Loucy (cell line): ENCODE data around the gene KIF12.

Experiments
- H2AFZ ChIP-seq: fragments of 200-600 bp; sonication (generic); 2 replicates; pipeline ENCODE4 v1.6.0; 2016; ENCODE audit warnings: antibody characterized with exemption, mild to moderate bottlenecking, low read length, moderate library complexity
- H3F3A ChIP-seq: fragments of 200-600 bp; 2 replicates; pipeline ENCODE4 v1.6.0; 2016; ENCODE audit warnings: antibody characterized with exemption, low read depth, mild to moderate bottlenecking
- H3K27me3 ChIP-seq: fragments of 200-600 bp; sonication (generic); 2 replicates; pipeline ENCODE4 v1.6.1; 2014; ENCODE audit warnings: low read length, mild to moderate bottlenecking; ENCODE audit not compliant: insufficient read depth, poor library complexity, severe bottlenecking
- H3K36me3 ChIP-seq: fragments of 200-600 bp; sonication (generic); 2 replicates; pipeline ENCODE4 v1.6.1; 2016; ENCODE audit warnings: low read length; ENCODE audit not compliant: insufficient read depth
- H3K4me1 ChIP-seq: fragments of 200-600 bp; sonication (generic); 2 replicates; pipeline ENCODE4 v1.5.1; 2014; ENCODE audit warnings: low read length, mild to moderate bottlenecking; ENCODE audit not compliant: insufficient read depth, poor library complexity, severe bottlenecking
- H3K4me2 ChIP-seq: fragments of 200-600 bp; sonication (generic); 2 replicates; pipeline ENCODE4 v1.6.0; 2014; ENCODE audit warnings: antibody characterized with exemption, low read length, low read depth, mild to moderate bottlenecking; ENCODE audit not compliant: poor library complexity, severe bottlenecking
- H3K4me3 ChIP-seq: fragments of 200-600 bp; sonication (generic); 2 replicates; pipeline ENCODE4 v1.5.1; 2014; ENCODE audit warnings: low read length, mild to moderate bottlenecking, mixed read lengths; ENCODE audit not compliant: poor library complexity, severe bottlenecking
- H3K79me2 ChIP-seq: fragments of 200-600 bp; sonication (generic); 2 replicates; pipeline ENCODE4 v1.6.1; 2014; ENCODE audit warnings: low read length; ENCODE audit not compliant: insufficient read depth
- H3K9ac ChIP-seq: fragments of 200-600 bp; sonication (generic); 2 replicates; pipeline ENCODE4 v1.6.0; 2014; ENCODE audit warnings: mild to moderate bottlenecking, low read depth, low read length, moderate library complexity; ENCODE audit not compliant: poor library complexity, severe bottlenecking
- H3K9me2 ChIP-seq: fragments of 200-600 bp; sonication (generic); replicated peaks from 2 replicates; pipeline ENCODE4 v1.6.1; 2016; ENCODE audit warnings: low read depth, low read length, mixed read lengths
- H3K9me3 ChIP-seq: fragments of 200-600 bp; sonication (generic); 2 replicates; pipeline ENCODE4 v1.6.1; 2014; ENCODE audit warnings: mild to moderate bottlenecking, antibody characterized with exemption, low read length, low read depth; ENCODE audit not compliant: insufficient read depth
- H4K20me1 ChIP-seq: fragments of 200-600 bp; sonication (generic); 2 replicates; pipeline ENCODE4 v1.6.0; 2014; ENCODE audit warnings: antibody characterized with exemption, low read length, mild to moderate bottlenecking; ENCODE audit not compliant: insufficient read depth, poor library complexity, severe bottlenecking
- EZH2phosphoT487 ChIP-seq: fragments of 200-600 bp; IDR thresholded peaks from 2 replicates; pipeline ENCODE4 v1.6.1; 2018; ENCODE audit warnings: antibody characterized with exemption, mild to moderate bottlenecking, moderate library complexity, borderline replicate concordance
- TF ChIP-seq, protein P1 (sequence below): fragments of 200-600 bp; sonication (generic); conservative IDR thresholded peaks from 2 replicates; pipeline ENCODE4 v1.5.1; 2014; ENCODE audit warnings: mild to moderate bottlenecking, antibody characterized with exemption, low read length

Gene KIF12

DNA sequence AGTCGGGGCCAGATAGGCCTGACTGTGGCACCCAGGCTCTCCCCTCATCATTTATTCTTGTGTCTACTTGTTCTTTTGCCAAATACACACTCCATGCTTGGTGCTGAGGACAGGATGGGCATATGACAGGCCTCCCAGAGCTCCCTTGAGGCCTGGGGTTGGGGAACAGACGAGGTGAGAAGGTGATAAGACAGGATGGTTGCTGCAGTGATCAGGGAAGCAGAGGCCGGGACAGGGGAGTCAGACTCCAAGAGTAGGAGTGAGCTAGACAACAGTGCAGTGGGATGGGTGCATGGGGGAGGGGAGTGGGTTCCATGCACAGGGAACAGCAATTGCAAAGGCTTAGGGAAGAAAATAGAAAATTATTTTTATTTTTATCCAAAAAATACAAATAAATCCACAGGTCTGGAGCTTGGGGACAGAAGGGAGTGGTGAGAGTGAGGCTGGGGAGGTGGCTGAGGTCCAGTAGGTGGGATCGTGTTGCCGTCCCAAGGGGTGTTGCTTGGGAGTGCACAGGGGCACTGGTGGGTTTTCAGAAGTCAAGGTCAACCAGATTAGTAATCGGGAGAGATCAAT lies 17.6 kb downstream of the KIF12 start:
- Histone ChIP-seq H3K36me3 (no peaks in the 10 kb centered on the region), H3K4me2 (no peak overlapping the region), H4K20me1 (no peaks in the 10 kb centered on the region), H2AFZ (no peak overlapping the region), H3K9me2 (no peaks in the 10 kb centered on the region), H3K27me3 (no peaks in the 10 kb centered on the region), H3K4me1 (no peaks in the 10 kb centered on the region), H3K9me3 (no peaks in the 10 kb centered on the region), H3F3A (no peaks in the 10 kb centered on the region), H3K4me3 (no peak overlapping the region), H3K79me2 (no peaks in the 10 kb centered on the region), H3K9ac (no peak overlapping the region)
- TF ChIP-seq, protein P1, sequence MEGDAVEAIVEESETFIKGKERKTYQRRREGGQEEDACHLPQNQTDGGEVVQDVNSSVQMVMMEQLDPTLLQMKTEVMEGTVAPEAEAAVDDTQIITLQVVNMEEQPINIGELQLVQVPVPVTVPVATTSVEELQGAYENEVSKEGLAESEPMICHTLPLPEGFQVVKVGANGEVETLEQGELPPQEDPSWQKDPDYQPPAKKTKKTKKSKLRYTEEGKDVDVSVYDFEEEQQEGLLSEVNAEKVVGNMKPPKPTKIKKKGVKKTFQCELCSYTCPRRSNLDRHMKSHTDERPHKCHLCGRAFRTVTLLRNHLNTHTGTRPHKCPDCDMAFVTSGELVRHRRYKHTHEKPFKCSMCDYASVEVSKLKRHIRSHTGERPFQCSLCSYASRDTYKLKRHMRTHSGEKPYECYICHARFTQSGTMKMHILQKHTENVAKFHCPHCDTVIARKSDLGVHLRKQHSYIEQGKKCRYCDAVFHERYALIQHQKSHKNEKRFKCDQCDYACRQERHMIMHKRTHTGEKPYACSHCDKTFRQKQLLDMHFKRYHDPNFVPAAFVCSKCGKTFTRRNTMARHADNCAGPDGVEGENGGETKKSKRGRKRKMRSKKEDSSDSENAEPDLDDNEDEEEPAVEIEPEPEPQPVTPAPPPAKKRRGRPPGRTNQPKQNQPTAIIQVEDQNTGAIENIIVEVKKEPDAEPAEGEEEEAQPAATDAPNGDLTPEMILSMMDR = no peak
- TF ChIP-seq EZH2phosphoT487 = no peak

DNA sequence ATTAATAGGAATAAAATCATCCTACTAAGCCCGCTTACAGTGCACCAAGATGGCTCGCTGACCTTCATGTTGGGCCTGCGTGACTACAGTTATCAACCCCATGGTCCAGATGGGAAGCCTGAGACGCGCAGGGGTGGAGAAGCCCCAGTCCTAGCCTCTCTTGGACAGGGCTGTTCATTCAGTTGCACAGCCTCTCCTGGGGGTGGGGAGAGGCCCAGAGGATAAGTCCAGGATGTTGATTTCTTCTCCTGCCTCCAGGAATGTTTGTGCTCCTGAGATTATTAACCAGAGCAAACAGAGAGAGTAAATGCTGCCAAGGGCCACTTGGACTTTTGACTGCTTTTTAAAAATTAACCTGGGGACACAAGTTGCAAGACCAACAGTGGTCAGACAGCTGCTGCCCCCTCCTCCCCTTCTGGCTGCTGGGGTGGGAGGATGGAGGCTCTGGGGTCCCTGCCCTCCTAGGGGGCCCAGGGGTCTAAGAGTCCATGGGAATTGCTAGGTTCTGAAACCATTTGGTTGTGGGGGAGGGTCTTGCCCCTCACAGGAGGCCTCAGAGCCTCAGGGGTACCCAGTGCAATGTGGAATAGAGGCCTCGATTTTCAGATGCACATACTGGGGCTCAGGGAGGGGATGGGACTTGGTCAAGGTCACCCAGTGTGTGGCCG lies 18.2 kb downstream of the KIF12 start:
- Histone ChIP-seq H3K36me3 (no peaks in the 10 kb centered on the region), H3K79me2 (no peaks in the 10 kb centered on the region), H3K9me2 (no peaks in the 10 kb centered on the region), H4K20me1 (no peaks in the 10 kb centered on the region), H3K4me3 (no peak overlapping the region), H3F3A (no peaks in the 10 kb centered on the region), H3K4me1 (no peaks in the 10 kb centered on the region), H2AFZ (no peak overlapping the region), H3K9me3 (no peaks in the 10 kb centered on the region), H3K4me2 (no peak overlapping the region), H3K9ac (no peak overlapping the region), H3K27me3 (no peaks in the 10 kb centered on the region)
- TF ChIP-seq EZH2phosphoT487 = no peak
- TF ChIP-seq, protein P1 = no peak

DNA sequence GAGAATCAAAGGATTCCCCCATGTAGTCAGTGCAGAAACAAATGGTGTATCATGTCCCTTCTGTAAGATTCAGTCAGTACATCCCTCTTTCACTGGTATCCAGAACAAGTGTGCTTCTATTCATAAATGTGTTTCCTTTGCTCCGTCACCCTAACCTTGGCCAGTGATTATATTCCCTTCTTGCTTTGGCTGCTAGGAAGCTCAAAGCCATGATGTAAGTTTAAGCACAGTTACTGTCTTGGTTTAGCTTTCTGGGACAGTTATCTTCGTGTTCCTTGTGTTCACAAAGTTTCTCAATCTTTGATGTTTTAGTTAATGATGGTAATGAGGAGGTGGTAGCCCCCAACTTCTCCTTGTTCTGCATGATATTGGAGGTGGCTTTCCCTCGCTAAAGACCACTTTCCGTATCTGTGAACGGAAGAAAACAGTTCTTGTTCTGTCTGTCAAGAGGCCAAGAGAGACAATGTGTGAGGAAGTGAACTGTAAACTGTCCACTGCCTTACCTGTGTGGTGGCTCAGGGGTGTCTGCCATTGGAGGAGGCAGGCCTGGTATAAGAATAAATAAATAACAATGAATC lies 18.8 kb downstream of the KIF12 start:
- Histone ChIP-seq H3K4me1 (no peaks in the 10 kb centered on the region), H3K79me2 (no peaks in the 10 kb centered on the region), H3F3A (no peaks in the 10 kb centered on the region), H3K27me3 (no peaks in the 10 kb centered on the region), H3K9me3 (no peaks in the 10 kb centered on the region), H3K9me2 (no peaks in the 10 kb centered on the region), H3K4me2 (no peak overlapping the region), H3K36me3 (no peaks in the 10 kb centered on the region), H3K9ac (no peak overlapping the region), H4K20me1 (no peaks in the 10 kb centered on the region), H3K4me3 (no peak overlapping the region), H2AFZ (no peak overlapping the region)
- TF ChIP-seq, protein P1 = no peak
- TF ChIP-seq EZH2phosphoT487 = no peak
